HEK293T (cell line): ENCODE results near the gene IVNS1ABP.
A peak's percentile ranks its signal among the peaks of the same experiment; 100 is the strongest.

Source experiments
- CTCF ChIA-PET: fragments of 350-600 bp; formaldehyde crosslinking; extraction: SDS; loops from one replicate; lab custom pipeline; 2021; ENCODE audit warnings: antibody characterized with exemption, inconsistent platforms; lab: Yijun Ruan, JAX
- POLR2A ChIA-PET: fragments of 350-600 bp; formaldehyde crosslinking; extraction: SDS; loops from one replicate; lab custom pipeline; 2020; ENCODE audit warnings: antibody characterized with exemption, inconsistent platforms; lab: Yijun Ruan, JAX
- DNase-seq: peaks from one replicate; pipeline ENCODE4 v3.0.0; 2012; ENCODE audit warnings: mixed read lengths; ENCODE audit errors: extremely low spot score
- ARNT ChIP-seq: fragments of 450-650 bp; IDR thresholded peaks from 2 replicates; pipeline ENCODE4 v1.6.1; 2017; ENCODE audit warnings: mild to moderate bottlenecking
- BHLHE40 ChIP-seq: fragments of 450-650 bp; IDR thresholded peaks from 2 replicates; pipeline ENCODE4 v1.6.1; 2016; ENCODE audit warnings: mild to moderate bottlenecking, moderate library complexity, borderline replicate concordance
- CTBP1 ChIP-seq: fragments of 450-650 bp; IDR thresholded peaks from 2 replicates; pipeline ENCODE4 v1.6.1; 2016; ENCODE audit warnings: borderline replicate concordance
- ELF4 ChIP-seq: fragments of 450-650 bp; IDR thresholded peaks from 2 replicates; pipeline ENCODE4 v1.6.1; 2017; ENCODE audit warnings: antibody characterized with exemption
- FOXA1 ChIP-seq: fragments of 450-650 bp; IDR thresholded peaks from 2 replicates; pipeline ENCODE4 v1.6.1; 2016; ENCODE audit warnings: mild to moderate bottlenecking
- FOXK2 ChIP-seq: fragments of 450-650 bp; IDR thresholded peaks from 2 replicates; pipeline ENCODE4 v1.6.1; 2016; ENCODE audit warnings: mild to moderate bottlenecking
- FOXM1 ChIP-seq: fragments of 450-650 bp; IDR thresholded peaks from 2 replicates; pipeline ENCODE4 v1.6.1; 2017; ENCODE audit warnings: mild to moderate bottlenecking, borderline replicate concordance
- HDGF ChIP-seq: fragments of 450-650 bp; IDR thresholded peaks from 2 replicates; pipeline ENCODE4 v1.6.1; 2017; ENCODE audit warnings: antibody characterized with exemption, borderline replicate concordance
- L3MBTL2 ChIP-seq: fragments of 450-650 bp; conservative IDR thresholded peaks from 2 replicates; pipeline ENCODE4 v1.6.1; 2016; ENCODE audit warnings: mild to moderate bottlenecking
- LEF1 ChIP-seq: fragments of 450-650 bp; IDR thresholded peaks from 2 replicates; pipeline ENCODE4 v1.6.1; 2017; ENCODE audit warnings: mild to moderate bottlenecking, borderline replicate concordance
- NFRKB ChIP-seq: fragments of 450-650 bp; IDR thresholded peaks from 2 replicates; pipeline ENCODE4 v1.6.1; 2016; ENCODE audit warnings: mild to moderate bottlenecking, moderate library complexity
- PKNOX1 ChIP-seq: fragments of 450-650 bp; IDR thresholded peaks from 2 replicates; pipeline ENCODE4 v1.6.1; 2016
- SP1 ChIP-seq: fragments of 450-650 bp; IDR thresholded peaks from 2 replicates; pipeline ENCODE4 v1.6.1; 2017
- SUZ12 ChIP-seq: fragments of 450-650 bp; IDR thresholded peaks from 2 replicates; pipeline ENCODE4 v1.6.1; 2016; ENCODE audit warnings: mild to moderate bottlenecking
- TARDBP ChIP-seq: fragments of 450-650 bp; IDR thresholded peaks from 2 replicates; pipeline ENCODE4 v1.6.1; 2016
- ZNF384 ChIP-seq: fragments of 450-650 bp; IDR thresholded peaks from 2 replicates; pipeline ENCODE4 v1.6.1; 2016

Gene IVNS1ABP

GRCh38 chr1:185348296-185348695, 31.3 kb upstream of the IVNS1ABP start:
- POLR2A ChIA-PET, result no interaction called here
- DNase-seq, result no peak
- no peak for TF ChIP-seq NFRKB
- TF ChIP-seq ELF4, result no peak
- TF ChIP-seq BHLHE40, result no peak
- no peak for TF ChIP-seq FOXA1
- no peak for TF ChIP-seq TARDBP
- no peak for TF ChIP-seq FOXM1
- TF ChIP-seq PKNOX1, result no peak
- TF ChIP-seq LEF1, result no peak
- no peak for TF ChIP-seq CTBP1
- no peak for TF ChIP-seq FOXK2
- TF ChIP-seq ZNF384, result no peak
- CTCF ChIA-PET, result no interaction called here

GRCh38 chr1:185345913-185346720, 29.1 kb upstream of the IVNS1ABP start:
- DNase-seq, result no peak
- ChIA-PET CTCF (no interaction called here), POLR2A (no interaction called here)
- no peak for TF ChIP-seq FOXK2
- no peak for TF ChIP-seq NFRKB
- TF ChIP-seq SP1, result no peak
- TF ChIP-seq ELF4, result no peak
- no peak for TF ChIP-seq LEF1
- TF ChIP-seq FOXA1, result no peak
- TF ChIP-seq TARDBP, result no peak
- TF ChIP-seq SUZ12, result no peak
- TF ChIP-seq ARNT, result no peak
- TF ChIP-seq CTBP1, result no peak
- no peak for TF ChIP-seq BHLHE40
- TF ChIP-seq PKNOX1, result no peak
- no peak for TF ChIP-seq ZNF384
- no peak for TF ChIP-seq HDGF

- ChIA-PET POLR2A (no interaction called here), CTCF (no interaction called here)
- no peak for TF ChIP-seq LEF1
- no peak for DNase-seq
Measured at GRCh38 chr1:185343306-185343705, 26.3 kb upstream of the IVNS1ABP start.

GRCh38 chr1:185342672-185343259, 25.7 kb upstream of the IVNS1ABP start:
- TF ChIP-seq SP1 (no peak), PKNOX1 (peak; percentile 45; the same call in 1 of the 2 replicates)
- ChIA-PET POLR2A (no interaction called here), CTCF (no interaction called here)
- DNase-seq, result no peak

GRCh38 chr1:185342017-185342416, 25.0 kb upstream of the IVNS1ABP start:
- no peak for DNase-seq
- ChIA-PET POLR2A (no interaction called here), CTCF (no interaction called here)
- no peak for TF ChIP-seq FOXK2
- no peak for TF ChIP-seq L3MBTL2
- TF ChIP-seq LEF1, result no peak
- TF ChIP-seq FOXM1, result no peak
- TF ChIP-seq CTBP1, result no peak
- TF ChIP-seq ELF4, result no peak
- TF ChIP-seq SUZ12, result no peak
- no peak for TF ChIP-seq NFRKB
- no peak for TF ChIP-seq ZNF384
- no peak for TF ChIP-seq TARDBP
- TF ChIP-seq SP1, result no peak
- no peak for TF ChIP-seq PKNOX1
- no peak for TF ChIP-seq FOXA1
- no peak for TF ChIP-seq HDGF
- no peak for TF ChIP-seq BHLHE40
- TF ChIP-seq ARNT, result no peak

- CTCF ChIA-PET, result no interaction called here
- POLR2A ChIA-PET, result no interaction called here
- TF ChIP-seq FOXM1, result no peak
- no peak for TF ChIP-seq HDGF
- TF ChIP-seq CTBP1, result no peak
- no peak for TF ChIP-seq BHLHE40
- TF ChIP-seq ARNT, result no peak
- TF ChIP-seq TARDBP, result no peak
- TF ChIP-seq SUZ12, result no peak
- TF ChIP-seq L3MBTL2, result no peak
- TF ChIP-seq ZNF384, result no peak
- TF ChIP-seq SP1, result no peak
- no peak for TF ChIP-seq FOXK2
- no peak for DNase-seq
Measured at GRCh38 chr1:185341196-185341781, 24.2 kb upstream of the IVNS1ABP start.
